D721Med (cell line): ENCODE results near the gene CFAP97D2.

ENCODE experiments used
- DNase-seq: peaks from one replicate; pipeline ENCODE4 v3.0.0; 2011; ENCODE audit warnings: low spot score; ENCODE audit not compliant: insufficient read length
- FAIRE-seq: peaks from 2 replicates; lab custom pipeline; 2011; peaks lifted over from hg19 to GRCh38; lab: Jason Lieb, UNC
- TF ChIP-seq, protein P1 (sequence below): IDR thresholded peaks from 2 replicates; pipeline ENCODE4 v1.5.1; 2012; ENCODE audit warnings: mild to moderate bottlenecking, control low read depth; ENCODE audit not compliant: insufficient read depth; ENCODE audit errors: missing control alignments

Gene CFAP97D2

GRCh38 chr13:114212158-114212495 lies 33.1 kb downstream of the CFAP97D2 start:
- DNase-seq = no peak

GRCh38 chr13:114213980-114214379 lies 34.9 kb downstream of the CFAP97D2 start:
- DNase-seq (no peak), FAIRE-seq (no peak)
- TF ChIP-seq, protein P1, sequence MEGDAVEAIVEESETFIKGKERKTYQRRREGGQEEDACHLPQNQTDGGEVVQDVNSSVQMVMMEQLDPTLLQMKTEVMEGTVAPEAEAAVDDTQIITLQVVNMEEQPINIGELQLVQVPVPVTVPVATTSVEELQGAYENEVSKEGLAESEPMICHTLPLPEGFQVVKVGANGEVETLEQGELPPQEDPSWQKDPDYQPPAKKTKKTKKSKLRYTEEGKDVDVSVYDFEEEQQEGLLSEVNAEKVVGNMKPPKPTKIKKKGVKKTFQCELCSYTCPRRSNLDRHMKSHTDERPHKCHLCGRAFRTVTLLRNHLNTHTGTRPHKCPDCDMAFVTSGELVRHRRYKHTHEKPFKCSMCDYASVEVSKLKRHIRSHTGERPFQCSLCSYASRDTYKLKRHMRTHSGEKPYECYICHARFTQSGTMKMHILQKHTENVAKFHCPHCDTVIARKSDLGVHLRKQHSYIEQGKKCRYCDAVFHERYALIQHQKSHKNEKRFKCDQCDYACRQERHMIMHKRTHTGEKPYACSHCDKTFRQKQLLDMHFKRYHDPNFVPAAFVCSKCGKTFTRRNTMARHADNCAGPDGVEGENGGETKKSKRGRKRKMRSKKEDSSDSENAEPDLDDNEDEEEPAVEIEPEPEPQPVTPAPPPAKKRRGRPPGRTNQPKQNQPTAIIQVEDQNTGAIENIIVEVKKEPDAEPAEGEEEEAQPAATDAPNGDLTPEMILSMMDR = no peak

More at GRCh38 chr13:114212158-114212495, 33.1 kb downstream of the CFAP97D2 start:
- TF ChIP-seq, protein P1 = no peak
- FAIRE-seq = no peak

- TF ChIP-seq, protein P1 = no peak
- DNase-seq (no peak), FAIRE-seq (no peak)
Observed at GRCh38 chr13:114219392-114219791, 40.3 kb downstream of the CFAP97D2 start.

DNA sequence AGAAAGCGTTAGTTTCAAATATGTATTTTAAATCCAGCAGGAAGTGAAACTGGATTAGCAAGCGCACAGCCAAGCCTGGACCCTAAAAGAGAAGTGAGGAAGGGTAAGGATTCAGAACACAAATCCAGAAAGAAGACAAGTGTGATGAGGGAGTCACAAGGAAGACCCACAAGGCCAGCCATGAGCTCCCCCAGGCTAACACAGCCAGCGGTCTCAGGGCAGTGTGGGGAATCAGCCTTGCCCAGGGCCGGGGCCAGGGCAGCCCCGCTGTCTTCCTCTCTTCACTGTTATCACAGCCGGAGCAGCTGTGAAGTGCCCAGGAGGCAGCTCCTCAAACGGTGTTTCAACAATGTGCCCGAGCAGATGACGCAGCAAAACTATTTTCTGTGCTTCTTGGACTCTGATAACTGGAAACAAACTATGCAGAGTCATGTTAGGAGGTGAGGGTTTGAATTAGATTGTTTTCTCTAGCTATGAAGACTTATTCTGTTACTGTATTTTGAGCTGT lies 43.5 kb downstream of the CFAP97D2 start:
- TF ChIP-seq, protein P1 = no peak
- DNase-seq = no peak
- FAIRE-seq = no peak

DNA sequence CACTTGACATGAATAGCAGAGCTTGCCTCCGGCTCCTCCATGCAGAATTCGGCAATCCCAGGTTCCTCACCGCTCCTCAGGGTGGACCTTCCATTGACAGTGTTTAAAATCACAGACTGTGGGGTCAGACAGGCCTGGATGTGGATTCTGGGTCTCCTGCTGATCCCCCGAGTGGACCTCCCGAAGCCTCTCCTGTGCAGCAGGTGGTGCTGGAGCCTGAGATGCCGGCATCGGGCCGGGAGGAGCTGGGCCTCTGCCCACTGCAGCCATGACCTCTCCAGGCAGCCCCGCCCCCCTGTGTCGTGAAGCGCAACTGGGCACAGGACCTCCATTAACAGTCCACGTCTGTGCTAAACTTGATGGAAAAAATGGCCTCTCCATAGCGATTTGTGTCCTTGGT lies 45.1 kb downstream of the CFAP97D2 start:
- FAIRE-seq = no peak
- no peak for DNase-seq
- TF ChIP-seq, protein P1 = no peak

GRCh38 chr13:114225610-114226009 lies 46.6 kb downstream of the CFAP97D2 start:
- TF ChIP-seq, protein P1 = no peak
- FAIRE-seq (no peak), DNase-seq (no peak)

- no peak for DNase-seq
- FAIRE-seq = no peak
- TF ChIP-seq, protein P1 = no peak
Observed at GRCh38 chr13:114226088-114226487, 47.0 kb downstream of the CFAP97D2 start.
